Measurements from ENCODE around the gene KCNH4. TPM values are rescaled to one million over a fixed set of nuclear protein-coding genes. Genes with fewer than 3 reads are reported as not detected.

The KCNH4 gene
- total and polyA plus RNA-seq, 2 of the 13 experiments (the other 11 are each of a cell fraction or from before 2014, with no cell fraction given) = 0.01 to 0.09 TPM

GRCh38 chr17:42131232-42131631 is 49.7 kb downstream of the KCNH4 start (continued):
- TF ChIP-seq AKNA (CRISPR knock-in tag; IDR thresholded peaks at IDR 0.05; ENCODE audit: borderline replicate concordance) = no peak

GRCh38 chr17:42130310-42130936 is 50.5 kb downstream of the KCNH4 start:
- H3K79me2 ChIP-seq (ENCODE audit: insufficient read depth, low read length) = peaks cover 43% of the 10 kb centered on the region
- no TSS peak for BruUV-seq (replicated peaks)
- no peak for FAIRE-seq
- peaks cover 32% of the 10 kb centered on the region for H3K4me1 ChIP-seq (ENCODE audit: insufficient read depth, low read length)
- TF ChIP-seq CTCF (CRISPR knock-in tag; IDR thresholded peaks at IDR 0.05) (peak; percentile 22), SMC3 (IDR thresholded peaks at IDR 0.05; ENCODE audit: low read length) (peak; percentile 28; the same call in 1 of the 2 replicates), STAG1 (CRISPR knock-in tag; IDR thresholded peaks at IDR 0.05) (peak; percentile 23; the same call in 1 of the 2 replicates), NCOA1 (CRISPR knock-in tag; IDR thresholded peaks at IDR 0.05) (peak; percentile 45; the same call in 1 of the 2 replicates), AKNA (CRISPR knock-in tag; IDR thresholded peaks at IDR 0.05; ENCODE audit: borderline replicate concordance) (no peak), ZNF468 (CRISPR knock-in tag; IDR thresholded peaks at IDR 0.05) (no peak), LCORL (IDR thresholded peaks at IDR 0.05) (no peak), LCORL (CRISPR knock-in tag; IDR thresholded peaks at IDR 0.05) (0 out of 2 replicates have a peak, but pooled peaks have one; percentile 27), FOXP1 (IDR thresholded peaks at IDR 0.05) (no peak), FOXP1 (CRISPR knock-in tag; IDR thresholded peaks at IDR 0.05) (0 out of 2 replicates have a peak, but pooled peaks have one; percentile 11)
- no peaks in the 10 kb centered on the region for H3K9me3 ChIP-seq (ENCODE audit: low read length)
- H3K27me3 ChIP-seq (ENCODE audit: control insufficient read depth in 1 of 2, insufficient read depth in 2 of 2, low read length in 2 of 2) = no peaks in the 10 kb centered on the region
- peaks cover 40 to 86% of the 10 kb centered on the region in 2 experiments for H3K36me3 ChIP-seq (replicated peaks in 1 of 2; ENCODE audit: control insufficient read depth in 1 of 2, insufficient read depth in 2 of 2, low read length in 2 of 2)
- ATAC-seq = peak; percentile 55
- intact Hi-C loops (cut with micrococcal nuclease; ENCODE audit: unreplicated experiment) = no loop called here
- peaks cover 3% of the 10 kb centered on the region; the same call in 1 of the 2 replicates for H4K20me1 ChIP-seq (ENCODE audit: insufficient read depth, low read length)
- no peak overlapping the region for H3K9ac ChIP-seq (ENCODE audit: insufficient read depth, low read depth, low read length)
- H2AFZ ChIP-seq (ENCODE audit: low read length) = no peak overlapping the region
- in situ Hi-C loops (cut with HindIII; ENCODE audit: extremely low pct_ligation_motif_present, low pct_unique_long_range_greater_than_20kb) = no loop called here
- CTCF ChIA-PET (ENCODE audit: low intra/inter-chr PET ratio, low total read pairs) = no interaction called here
- 95% methylated on average over 16 of the region's 16 CpGs for WGBS (ENCODE audit: low lambda C conversion rate)
- H3K4me3 ChIP-seq (replicated peaks in 1 of 3; ENCODE audit: insufficient read depth in 1 of 3, low read depth in 2 of 3, low read length in 3 of 3) = no peak overlapping the region
- no peak overlapping the region for H3K27ac ChIP-seq (ENCODE audit: extremely low read length, insufficient read depth, low read length)
- POLR2A ChIA-PET = interaction anchor here (1.7 kb wide), 1 partner anchor 9 kb away, joined by 9 read pairs; the partner anchor contains the start of gene KAT2A
- H3K4me2 ChIP-seq (ENCODE audit: low read depth, low read length) = no peak overlapping the region
- no peak for DNase-seq (ENCODE audit: low spot score)

Measured in HepG2 (cell line).